ENCODE data around the gene LAGE3.

The LAGE3 gene

GRCh38 chrX:154473683-154474082, 5.4 kb downstream of the LAGE3 start:
- no peak for DNase-seq

- no peak for DNase-seq
Observed at GRCh38 chrX:154472685-154473632, 6.1 kb downstream of the LAGE3 start.

- no peak for DNase-seq
Observed at GRCh38 chrX:154471839-154472684, 7.0 kb downstream of the LAGE3 start.

- no peak for DNase-seq
Observed at GRCh38 chrX:154470914-154471568, 8.0 kb downstream of the LAGE3 start.

GRCh38 chrX:154470434-154470833, 8.6 kb downstream of the LAGE3 start:
- DNase-seq, result no peak

GRCh38 chrX:154469880-154470279, 9.2 kb downstream of the LAGE3 start:
- no peak for DNase-seq

- no peak for DNase-seq
Observed at GRCh38 chrX:154469114-154469513, 10.0 kb downstream of the LAGE3 start.

- DNase-seq, result no peak
Observed at GRCh38 chrX:154468217-154468616, 10.9 kb downstream of the LAGE3 start.

- DNase-seq, result no peak
Observed at GRCh38 chrX:154467556-154467955, 11.5 kb downstream of the LAGE3 start.

GRCh38 chrX:154466907-154467306, 12.2 kb downstream of the LAGE3 start:
- no peak for DNase-seq

- no peak for DNase-seq
Observed at GRCh38 chrX:154466036-154466435, 13.0 kb downstream of the LAGE3 start.

GRCh38 chrX:154465601-154466000, 13.5 kb downstream of the LAGE3 start:
- no peak for DNase-seq

GRCh38 chrX:154464806-154465365, 14.2 kb downstream of the LAGE3 start:
- no peak for DNase-seq

GRCh38 chrX:154463611-154464220, 15.4 kb downstream of the LAGE3 start:
- DNase-seq, result no peak

GRCh38 chrX:154462396-154462795, 16.7 kb downstream of the LAGE3 start:
- DNase-seq, result no peak

- no peak for DNase-seq
Observed at GRCh38 chrX:154460326-154460725, 18.8 kb downstream of the LAGE3 start.

- no peak for DNase-seq
Observed at GRCh38 chrX:154459832-154460231, 19.2 kb downstream of the LAGE3 start.

- DNase-seq, result peak; percentile 8 to 13
Observed at GRCh38 chrX:154458954-154459778, 19.9 kb downstream of the LAGE3 start.

GRCh38 chrX:154458116-154458953, 20.7 kb downstream of the LAGE3 start, which contains the start of gene PLXNA3:
PLXNA3 (plus strand) TSS chrX:154458281; CDS start chrX:154460184, 1,903 bp downstream.
- DNase-seq, result peak; percentile 14 to 22

- DNase-seq, result peak in 1 of 2 experiments; percentile 26
Observed at GRCh38 chrX:154457491-154458115, 21.5 kb downstream of the LAGE3 start.
